ENCODE measurements around the gene FAM210B.
"Not testable (repeated sequence)": the region's sequence is repeated elsewhere in the genome, so short reads cannot be mapped to it uniquely, and the experiment has no call there.

FAM210B gene, protein sequence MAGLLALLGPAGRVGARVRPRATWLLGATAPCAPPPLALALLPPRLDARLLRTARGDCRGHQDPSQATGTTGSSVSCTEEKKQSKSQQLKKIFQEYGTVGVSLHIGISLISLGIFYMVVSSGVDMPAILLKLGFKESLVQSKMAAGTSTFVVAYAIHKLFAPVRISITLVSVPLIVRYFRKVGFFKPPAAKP

DNA sequence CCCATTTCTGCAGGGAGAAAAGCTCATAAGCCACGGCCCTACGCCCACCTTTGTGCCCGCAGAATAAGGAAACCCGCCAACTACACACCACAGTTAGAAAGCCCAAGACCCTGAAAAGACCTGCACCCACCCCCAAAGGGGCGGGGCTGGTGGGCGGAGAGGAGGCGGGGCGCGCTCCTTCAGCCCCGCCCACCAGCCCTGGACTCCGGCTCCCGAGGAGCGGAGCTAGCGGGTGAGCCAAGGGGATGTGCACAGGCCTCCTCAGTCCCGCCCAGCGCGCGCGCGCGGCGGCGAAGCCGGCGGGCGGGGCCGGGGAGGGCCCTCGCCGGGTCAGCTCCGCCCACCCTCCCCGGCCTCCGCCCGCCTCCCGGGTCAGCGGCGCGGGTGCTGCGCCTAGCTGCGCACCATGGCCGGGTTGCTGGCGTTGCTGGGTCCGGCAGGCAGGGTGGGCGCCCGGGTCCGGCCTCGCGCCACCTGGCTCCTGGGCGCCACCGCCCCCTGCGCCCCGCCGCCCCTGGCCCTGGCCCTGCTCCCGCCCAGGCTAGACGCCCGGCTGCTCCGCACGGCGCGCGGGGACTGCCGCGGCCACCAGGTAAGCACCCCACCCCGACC, at the start of gene FAM210B:
TSS of gene FAM210B (plus strand) at position 375 of the 612 bp plus-strand sequence. CDS start at position 407, 32 bp downstream.
- DNase-seq: peak; percentile 94

DNA sequence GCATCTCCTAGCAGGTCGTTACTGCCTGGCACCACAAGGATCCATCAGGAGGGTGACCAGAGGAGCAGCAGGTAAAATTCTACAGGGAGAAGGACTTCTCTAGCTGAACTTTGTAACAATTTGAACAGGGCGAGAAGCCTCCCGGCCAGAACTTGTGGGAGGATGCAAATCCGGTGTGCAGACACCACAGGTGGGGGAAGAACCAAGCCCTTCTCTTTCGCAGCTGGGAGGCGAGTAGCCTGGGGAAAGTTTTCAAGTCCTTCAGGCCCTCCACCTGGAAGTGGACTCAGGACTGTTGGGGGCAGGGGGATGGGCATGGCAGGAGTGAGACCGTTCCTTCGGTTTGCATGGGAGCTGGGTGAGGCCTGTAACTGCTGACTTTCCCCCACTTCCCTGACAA, 42.7 kb upstream of the FAM210B start:
- no peak for DNase-seq

DNA sequence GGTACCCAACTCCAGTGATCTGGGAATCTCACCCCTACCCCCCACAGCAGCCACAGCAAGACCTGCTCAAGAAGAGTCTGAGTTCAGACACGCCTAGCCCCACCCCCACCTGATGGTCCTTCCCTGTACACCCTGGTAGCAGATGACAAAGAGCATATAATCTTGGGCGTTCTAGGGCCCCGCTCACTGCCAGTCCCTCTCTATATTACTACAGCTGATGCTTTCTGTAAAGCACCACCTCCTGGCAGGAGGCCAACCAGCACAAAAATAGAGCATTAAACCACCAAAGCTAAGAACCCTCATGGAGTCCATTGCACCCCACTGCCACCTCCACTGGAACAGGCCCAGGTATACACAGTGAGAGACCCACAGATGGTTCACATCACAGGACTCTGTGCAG, 42.3 kb upstream of the FAM210B start:
- DNase-seq: no peak

DNA sequence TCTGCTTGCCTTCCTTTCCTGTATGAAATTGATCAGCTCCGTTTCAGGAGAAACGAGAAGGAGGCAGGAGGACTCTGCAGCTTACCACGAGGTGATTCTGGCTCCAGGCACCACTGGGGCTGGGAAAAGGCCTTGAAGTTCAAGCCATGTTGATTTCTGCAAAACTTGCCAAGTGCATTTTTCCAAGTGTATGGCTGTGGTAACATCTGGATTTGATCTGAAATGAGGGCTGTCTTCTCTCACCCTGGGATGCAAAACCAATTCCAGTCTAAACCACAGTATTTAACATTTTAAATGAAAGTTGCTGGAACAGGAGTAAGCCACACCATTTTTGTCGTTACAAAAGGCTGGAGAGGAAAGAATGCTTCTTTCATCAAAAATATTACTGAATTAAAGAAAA, 36.1 kb upstream of the FAM210B start:
- DNase-seq: no peak

DNA sequence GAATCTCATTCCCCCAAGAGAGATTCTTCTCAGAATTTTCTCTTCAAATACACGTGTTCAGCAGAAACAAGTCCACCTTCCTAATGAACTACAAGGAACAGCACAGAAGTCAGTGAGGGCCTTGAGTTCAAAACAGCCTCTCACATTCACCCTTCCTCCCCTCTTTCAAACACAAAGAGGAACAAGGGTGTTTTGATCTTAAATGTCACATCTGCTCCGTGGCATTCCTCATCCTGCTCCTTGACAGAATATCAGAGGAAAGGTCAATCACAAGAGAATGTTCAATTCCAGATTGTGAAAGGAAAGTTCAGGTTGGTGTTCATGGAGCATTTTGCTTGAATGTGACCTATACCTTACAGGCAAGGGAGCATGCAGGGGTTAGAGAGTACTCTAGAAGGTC, 35.6 kb upstream of the FAM210B start:
- no peak for DNase-seq

DNA sequence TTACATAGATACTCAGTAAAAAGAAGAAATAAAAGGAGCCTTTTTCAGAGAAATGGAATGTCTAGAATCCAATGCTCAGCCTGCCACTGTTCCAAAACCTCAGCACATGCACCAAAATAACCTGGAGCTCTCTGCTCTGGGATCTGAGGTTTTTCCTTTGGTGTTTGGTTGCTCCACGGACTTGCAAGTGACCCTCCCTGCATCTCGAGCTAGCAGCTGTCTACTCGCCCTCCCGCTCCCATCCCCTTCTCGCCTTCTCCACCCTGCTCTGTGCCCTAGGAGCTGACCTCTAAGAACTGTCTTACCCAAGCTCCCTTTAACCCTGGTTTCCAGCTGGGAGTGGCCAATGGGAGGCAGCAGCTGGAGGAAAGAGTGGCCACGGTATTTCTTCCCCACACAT, 35.1 kb upstream of the FAM210B start:
- DNase-seq: no peak

DNA sequence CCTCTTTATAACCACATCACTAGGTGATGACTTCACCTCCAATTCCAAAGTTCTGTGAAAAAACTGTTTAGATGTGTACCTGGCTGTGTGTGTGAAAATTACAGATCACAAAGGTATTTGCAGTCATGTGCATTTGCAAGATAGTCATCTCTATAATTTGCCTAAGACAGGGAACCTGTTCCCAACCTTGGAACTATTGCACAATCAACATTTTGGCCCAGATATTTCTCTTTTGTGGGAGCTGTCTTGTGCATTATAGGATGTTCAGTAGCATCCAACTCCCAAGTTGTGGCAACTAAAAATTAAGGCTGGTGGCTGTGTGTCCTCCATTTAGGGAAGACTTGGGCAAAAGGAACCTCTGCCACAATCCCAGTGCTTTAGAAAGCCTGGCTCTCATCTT, 34.0 kb upstream of the FAM210B start:
- DNase-seq: no peak

DNA sequence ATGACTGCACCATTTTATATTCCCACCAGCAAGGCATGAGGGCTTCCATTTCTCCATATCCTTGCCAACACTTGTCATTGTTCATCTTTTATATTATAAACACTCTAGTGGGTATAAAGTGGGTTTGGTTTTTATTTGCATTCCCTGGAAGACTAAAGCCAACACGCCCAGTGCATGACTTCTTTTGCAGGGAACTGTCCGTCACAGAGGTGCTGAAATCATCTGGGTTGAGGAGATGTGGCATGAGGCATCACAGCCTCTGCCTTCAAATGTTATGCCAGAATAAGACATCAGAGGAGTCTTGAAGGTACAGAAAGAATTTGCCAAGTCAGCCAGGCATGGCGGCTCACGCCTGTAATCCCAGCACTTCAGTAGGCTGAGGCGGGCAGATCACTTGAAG, 29.9 kb upstream of the FAM210B start:
- DNase-seq: no peak

DNA sequence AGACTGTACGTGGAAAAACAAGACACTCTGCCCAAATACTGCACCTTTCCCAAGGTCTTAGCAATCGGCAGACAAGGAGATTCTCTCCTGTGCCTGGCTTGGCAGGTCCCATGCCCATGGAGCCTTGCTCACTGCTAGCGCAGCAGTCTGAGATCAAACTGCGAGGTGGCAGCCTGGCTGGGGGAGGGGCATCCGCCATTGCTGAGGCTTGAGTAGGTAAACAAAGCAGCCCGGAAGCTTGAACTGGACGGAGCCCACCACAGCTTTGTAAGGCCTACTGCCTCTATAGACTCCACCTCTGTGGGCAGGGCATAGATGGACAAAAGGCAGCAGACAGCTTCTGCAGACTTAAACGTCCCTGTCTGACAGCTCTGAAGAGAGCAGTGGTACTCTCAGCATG, 22.1 kb upstream of the FAM210B start:
- DNase-seq: not testable (repeated sequence)

DNA sequence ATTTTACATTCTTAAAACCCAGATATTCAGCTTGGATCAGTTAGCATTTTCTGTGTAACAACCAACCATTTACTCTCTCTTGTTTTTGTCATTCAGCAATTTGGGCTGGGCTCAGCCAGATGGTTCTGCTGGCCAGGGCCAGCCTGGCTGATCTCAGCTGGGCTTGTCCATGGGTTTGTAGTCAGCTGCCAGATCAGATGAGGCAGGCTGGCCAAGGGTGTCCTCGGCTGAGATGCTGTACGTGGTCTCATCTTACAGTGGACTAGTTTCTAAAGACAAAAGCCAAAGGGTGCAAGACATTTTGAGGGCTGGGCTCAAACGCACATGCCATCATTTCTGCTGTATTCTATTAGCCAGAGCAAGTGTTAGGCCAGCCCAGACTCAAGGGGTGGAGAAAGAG, 16.0 kb upstream of the FAM210B start:
- DNase-seq: no peak

DNA sequence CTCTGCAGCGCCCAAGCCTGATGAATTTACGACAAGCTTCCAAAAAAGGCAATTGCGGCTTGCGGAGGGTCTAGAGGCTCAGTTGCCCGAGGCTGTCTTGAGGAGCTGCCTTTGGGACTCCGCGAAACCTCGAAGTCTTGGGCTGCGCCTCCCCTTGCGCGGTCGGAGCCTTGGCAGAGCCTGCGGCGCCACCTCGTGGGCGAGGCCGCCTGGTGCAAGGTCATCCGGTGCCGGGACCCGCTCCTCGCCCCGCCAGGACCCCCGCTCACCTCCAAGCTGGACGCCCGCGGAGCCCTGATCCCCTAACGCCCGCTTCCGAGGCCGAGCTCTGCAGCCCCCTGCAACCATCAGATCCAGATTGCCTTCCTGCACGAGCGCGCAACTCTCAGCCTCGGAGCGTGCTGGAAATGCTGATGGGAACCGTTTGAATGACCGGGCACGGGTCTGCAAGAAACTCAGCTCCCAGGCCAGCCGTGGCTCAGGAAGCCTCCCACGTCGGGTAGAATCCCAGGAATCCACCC, 14.9 kb upstream of the FAM210B start:
- peak; percentile 89 for DNase-seq

DNA sequence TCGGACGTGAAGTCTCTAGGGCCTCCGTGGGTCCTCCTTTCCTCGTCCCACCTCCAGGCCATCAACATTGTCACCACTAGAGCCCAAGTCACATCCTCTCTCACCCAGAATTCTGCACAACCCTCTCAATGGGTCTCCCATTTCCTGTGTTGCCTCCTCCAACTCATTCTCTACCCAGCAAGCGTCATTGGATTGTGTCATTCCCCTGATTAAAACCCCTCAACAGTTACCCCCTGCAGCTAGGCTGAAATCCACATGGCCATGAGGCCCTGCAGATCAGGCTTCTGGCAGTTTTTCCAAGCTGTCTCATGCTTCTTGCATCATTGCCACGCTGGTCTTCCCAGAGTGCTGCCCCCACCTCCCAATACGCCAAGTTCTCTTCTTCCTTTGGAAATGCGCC, 12.9 kb upstream of the FAM210B start:
- DNase-seq: no peak

DNA sequence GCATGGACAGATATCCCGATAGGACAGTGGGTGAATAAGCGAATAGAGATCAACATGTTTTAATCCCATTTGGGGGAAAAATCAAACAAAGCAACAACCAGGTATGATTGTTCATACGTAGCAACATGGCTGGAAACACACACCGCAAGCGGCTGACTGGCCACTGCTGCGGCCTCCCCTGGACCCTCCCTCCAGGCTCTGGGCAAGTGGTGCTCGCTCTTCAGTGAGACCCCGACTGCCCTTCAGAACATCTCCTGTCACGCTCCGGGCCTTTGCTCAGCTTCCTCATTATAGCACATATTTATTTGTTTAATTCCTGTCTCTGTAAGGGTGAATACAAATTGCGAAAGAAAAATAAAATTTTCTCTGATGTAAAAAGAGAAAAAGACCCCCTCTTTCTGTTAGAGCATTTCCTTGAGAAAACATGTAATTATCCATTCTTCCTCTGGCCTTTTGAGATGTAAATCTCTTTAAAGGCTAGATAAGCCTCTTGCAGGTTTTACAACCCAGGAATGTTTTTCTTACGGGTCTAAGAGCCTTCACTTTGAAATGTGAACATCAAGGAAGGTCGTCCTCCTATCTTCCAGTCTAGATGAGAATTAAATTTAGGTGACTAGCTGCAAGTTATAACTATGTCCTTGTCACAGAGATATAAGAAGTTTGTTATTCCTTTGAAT, 11.0 kb upstream of the FAM210B start:
- no peak for DNase-seq

DNA sequence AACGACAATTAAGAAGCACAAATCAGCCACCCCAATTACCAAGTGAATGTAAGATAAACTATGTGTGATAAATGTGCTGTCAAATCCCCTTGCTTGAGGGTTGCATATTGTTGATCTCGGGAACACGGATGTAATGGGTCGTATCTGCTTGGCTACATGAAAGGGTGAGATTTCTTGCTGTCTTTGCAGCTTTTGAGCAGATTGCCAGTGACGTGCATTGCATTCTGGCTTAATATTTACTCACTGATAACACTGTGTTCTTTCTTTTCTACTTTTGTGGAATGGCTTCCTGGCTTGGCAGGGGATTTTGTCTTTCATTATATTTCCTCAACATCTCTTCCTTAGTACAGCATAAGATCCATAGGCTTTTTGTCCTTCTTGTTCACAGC, 10.5 kb upstream of the FAM210B start:
- no peak for DNase-seq

DNA sequence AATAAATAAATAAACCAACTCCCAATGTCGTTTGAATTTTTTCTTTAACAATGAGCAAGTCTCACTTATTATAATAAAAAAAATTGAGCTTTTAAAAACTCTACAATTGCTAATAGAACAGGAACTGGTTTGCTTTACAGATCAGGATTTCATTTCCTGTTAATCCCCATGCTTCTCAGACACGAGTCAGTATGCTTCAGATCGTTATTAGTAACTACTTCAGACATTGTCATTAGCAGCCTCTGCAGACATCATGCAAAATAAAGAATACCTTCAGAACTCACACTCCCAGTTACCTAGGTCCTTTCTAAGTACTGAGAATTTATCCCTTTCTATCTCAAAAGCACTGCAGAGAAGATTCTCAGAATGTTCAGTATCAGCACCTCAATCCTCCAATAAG, 10.0 kb upstream of the FAM210B start:
- DNase-seq: no peak

DNA sequence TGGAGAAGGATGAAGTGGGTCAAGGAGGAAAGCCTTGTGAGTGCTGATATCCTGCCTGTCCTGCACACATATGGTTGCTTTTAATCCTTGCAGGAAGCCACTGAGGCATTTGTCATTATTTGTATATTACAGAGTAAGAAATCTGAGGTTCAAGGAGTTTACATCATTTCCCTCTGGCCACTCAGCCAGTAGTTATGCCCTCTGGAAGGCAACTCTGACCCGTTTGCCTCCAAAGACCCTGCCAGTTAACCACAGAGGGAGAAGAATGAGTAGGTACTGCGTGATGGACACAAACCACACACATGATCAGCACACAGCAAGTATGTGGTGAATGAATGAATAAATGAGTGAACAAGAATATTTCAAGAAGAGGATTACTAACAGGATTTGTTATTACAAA, 7.9 kb upstream of the FAM210B start:
- DNase-seq: no peak

DNA sequence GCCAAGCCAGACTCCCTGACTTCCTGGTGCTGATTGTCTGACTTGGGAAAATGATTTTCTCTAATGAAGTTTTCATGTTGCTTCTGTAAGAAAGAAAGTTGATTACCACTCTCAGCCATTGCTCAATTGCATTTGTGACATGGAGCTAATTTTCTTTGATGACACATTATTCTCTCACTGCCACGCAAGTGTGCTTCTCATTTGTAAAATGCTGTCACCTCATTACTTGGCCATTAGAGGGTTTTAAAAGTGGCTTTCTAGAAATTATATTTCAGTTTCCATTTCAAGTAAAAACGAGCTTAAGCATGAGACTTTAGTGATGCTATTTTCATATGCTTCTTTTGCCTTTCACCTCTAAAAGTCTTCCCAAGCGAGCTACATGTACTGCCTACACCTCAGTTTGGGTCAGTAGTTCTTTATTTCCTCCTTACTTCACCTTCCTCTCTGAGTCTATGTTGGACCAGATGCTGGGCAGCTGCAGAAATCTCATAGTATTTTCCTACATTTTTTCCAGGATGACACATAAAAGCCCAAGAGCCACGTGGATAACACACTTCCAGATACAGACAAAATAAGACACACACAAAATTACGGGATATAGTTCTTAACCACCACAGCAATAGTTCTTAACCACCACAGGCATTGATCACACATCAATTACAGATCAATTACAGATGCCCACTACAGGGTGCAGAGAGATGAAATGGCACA, 6.3 kb upstream of the FAM210B start:
- no peak for DNase-seq

DNA sequence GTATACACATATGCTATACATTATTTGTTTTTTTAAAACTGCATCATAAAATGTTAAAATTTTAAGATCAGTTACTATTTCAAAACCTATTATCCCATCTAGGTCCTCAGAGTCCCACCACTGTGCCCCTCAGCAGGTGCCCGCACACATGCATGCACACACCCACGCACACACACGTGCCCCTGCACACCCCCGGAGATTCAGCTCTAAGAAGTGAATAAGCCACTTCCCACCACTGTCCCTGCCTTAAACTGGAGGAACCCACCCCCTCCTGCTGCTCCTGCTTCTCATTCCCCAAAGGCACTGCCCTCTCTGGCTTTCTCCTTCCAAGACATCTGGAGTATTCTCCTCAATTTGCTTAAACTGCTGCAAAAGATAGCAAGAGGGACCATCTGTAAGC, 5.4 kb upstream of the FAM210B start:
- no peak for DNase-seq

DNA sequence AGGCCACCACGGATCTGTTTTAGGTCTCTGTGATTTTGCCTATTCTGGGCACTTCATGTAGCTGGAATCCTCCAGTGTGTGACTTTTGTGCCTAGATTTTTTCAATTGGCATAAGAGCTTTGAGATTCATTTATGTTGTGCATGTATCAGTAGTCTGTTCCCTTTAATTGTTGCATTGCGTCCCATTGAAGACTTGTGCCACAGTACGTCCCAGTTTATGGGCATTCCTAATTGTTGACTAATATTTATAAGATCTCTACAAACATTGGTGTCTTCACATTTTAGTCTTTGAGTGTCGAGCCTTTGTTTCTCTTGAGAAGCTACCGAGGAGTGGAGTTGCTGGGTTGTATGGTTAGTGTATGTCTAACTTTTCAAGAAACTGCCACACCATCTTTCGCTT, 704 bp upstream of the FAM210B start:
- DNase-seq: no peak

DNA sequence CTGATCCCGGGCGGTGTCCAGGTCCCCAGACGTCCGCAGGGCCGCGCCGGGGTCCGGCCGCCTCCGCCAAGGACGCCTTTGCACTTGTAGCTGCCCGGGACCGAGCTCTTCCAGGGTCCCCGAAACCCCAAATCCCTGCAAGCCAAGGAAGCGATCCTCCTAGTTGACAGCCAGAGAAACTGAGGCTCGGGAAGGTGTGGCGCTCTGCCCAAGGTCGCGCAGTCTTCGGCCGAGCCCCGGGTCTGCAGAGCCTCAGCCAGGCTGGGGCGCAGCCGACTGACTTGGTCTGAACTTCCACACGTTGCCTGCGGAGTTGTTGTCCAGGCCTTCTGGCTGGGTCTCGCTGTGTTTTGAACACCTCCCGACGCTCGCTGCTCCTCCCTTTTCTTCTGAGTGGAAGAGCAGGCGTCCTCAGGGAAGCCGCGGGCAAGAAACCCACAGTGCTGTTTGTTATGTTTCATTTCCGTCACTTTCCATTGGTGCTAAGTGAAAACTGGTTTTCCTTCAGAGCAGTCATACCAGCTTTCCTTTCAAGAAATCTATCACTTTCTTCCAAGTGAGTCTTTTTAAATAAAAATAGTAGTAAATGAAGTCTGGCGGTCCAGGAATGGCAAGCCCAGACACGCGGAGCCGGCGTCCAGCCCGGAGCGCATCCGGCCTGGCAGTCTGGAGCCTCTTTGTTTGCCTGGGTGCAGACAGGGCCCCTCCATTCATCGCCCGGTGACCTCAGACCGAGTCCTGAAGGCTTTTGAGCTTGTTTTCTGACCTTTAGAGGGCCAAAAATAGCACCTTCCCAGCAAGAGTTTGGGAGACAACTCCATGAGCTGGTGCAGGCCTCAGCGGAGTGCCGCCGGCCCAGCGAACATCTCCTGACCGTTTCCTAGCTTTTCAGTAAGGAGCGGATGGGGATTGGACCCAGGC, 698 bp downstream of the FAM210B start:
- peak; percentile 83 for DNase-seq

DNA sequence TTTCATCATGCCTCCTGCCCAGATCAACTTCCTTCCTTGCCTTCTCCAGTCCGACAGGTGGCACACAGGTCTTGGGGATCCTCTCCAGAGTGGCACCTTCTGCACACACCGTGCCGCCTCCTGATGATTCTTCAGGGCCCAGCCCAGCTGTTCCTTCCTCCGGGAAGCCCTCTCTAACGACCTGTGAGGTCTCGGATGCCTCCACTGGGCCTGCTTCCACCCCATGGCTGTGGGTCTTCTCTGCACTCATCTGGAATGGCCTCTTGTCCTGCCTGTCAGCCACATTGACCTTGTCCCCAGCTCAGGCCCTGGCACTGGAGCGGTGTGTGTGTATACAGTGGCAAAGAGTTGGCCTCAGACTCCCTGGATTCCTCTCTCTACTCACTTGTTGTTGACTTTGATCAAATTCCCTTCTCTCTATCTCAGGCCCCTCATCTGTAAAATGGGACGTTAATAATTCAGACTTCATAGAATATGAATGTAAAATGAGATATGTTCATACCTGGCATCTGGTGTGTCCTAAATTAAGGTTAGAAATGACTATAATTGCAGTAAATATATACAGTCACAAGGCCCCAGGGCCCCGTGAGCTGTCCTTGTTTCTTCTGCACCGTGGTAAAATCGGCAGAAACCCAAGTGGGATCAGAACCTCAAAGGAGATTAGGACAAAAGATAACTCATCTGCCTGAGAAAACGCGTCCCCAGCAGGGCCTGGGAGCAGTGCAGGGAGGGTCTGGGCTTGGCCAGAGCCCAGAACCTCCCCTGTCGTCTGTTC, 1.5 kb downstream of the FAM210B start:
- DNase-seq: peak; percentile 29

DNA sequence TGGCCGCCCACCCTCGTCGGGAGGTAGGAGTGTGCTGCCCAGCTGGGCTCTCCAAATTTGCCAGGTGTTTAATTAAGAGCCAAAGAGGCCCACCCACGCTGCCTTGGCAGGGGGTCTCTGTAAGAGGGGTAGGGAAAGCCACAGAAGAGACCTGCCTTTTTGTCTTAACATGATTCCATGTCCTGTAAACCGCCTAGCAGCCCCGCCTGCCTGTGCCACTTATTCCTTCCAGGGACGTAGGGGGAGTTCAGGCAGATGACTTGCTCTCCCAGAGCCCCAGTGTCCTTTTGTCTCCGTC, 2.1 kb downstream of the FAM210B start:
- DNase-seq: no peak

All from retina (tissue), 1 donor.